IMR-90 (cell line): ENCODE measurements around the gene SBF1. TPM values are rescaled to one million over a fixed set of nuclear protein-coding genes. Genes with fewer than 3 reads are reported as not detected.

ENCODE experiments used
- ATAC-seq: fragments of 200-7000 bp; cut with Tn5 transposase; 2 replicates; pipeline ENCODE4 v1.9.1; 2020; ENCODE audit warnings: low read depth, mild to moderate bottlenecking, moderate library complexity
- BruUV-seq: library from RNA; stranded (reverse); fragments of 400-500 nt; replicated peaks from 2 replicates; lab custom pipeline; 2021; lab: Mats Ljungman, UMichigan
- CTCF ChIA-PET: fragments of 300-600 bp; formaldehyde crosslinking; extraction: SDS; loops from one replicate; lab custom pipeline; 2021; ENCODE audit warnings: antibody characterized with exemption; lab: Yijun Ruan, JAX
- POLR2A ChIA-PET: fragments of 300-600 bp; sonication (Branson Sonifier 250); formaldehyde crosslinking; loops from one replicate; lab custom pipeline; 2022; ENCODE audit warnings: antibody characterized with exemption; ENCODE audit not compliant: unreplicated experiment; lab: Charles Lee
- DNase-seq: peaks from one replicate; pipeline ENCODE4 v3.0.0; 2013
- H2AFZ ChIP-seq: replicated peaks from 2 replicates; pipeline ENCODE3; 2013; ENCODE audit warnings: low read length, mild to moderate bottlenecking; ENCODE audit not compliant: poor library complexity
- H2AK5ac ChIP-seq: 2 replicates; pipeline ENCODE4 v1.6.1; 2013; ENCODE audit warnings: low read depth, low read length, inconsistent platforms
- H2AK9ac ChIP-seq: replicated peaks from 2 replicates; pipeline ENCODE3; 2013; ENCODE audit warnings: mild to moderate bottlenecking, low read depth, low read length, moderate library complexity; ENCODE audit not compliant: poor library complexity
- H2BK120ac ChIP-seq: 2 replicates; pipeline ENCODE4 v1.6.1; 2013; ENCODE audit warnings: low read depth, low read length, inconsistent platforms
- H2BK15ac ChIP-seq: 3 replicates; pipeline ENCODE4 v1.6.1; 2013; ENCODE audit warnings: low read depth, low read length, inconsistent platforms
- H2BK20ac ChIP-seq: 2 replicates; pipeline ENCODE4 v1.6.1; 2013; ENCODE audit warnings: low read depth, mild to moderate bottlenecking, inconsistent platforms, low read length, moderate library complexity
- H2BK5ac ChIP-seq: 2 replicates; pipeline ENCODE4 v1.6.1; 2013; ENCODE audit warnings: mild to moderate bottlenecking, low read depth, low read length, inconsistent platforms; ENCODE audit not compliant: poor library complexity, severe bottlenecking
- H3K14ac ChIP-seq: replicated peaks from 2 replicates; pipeline ENCODE4 v1.6.1; 2013; ENCODE audit warnings: low read depth, low read length, inconsistent platforms
- H3K18ac ChIP-seq: 2 replicates; pipeline ENCODE4 v1.6.1; 2013; ENCODE audit warnings: low read depth, low read length, control low read depth
- H3K23ac ChIP-seq: 2 replicates; pipeline ENCODE4 v1.6.1; 2013; ENCODE audit warnings: low read depth, low read length, inconsistent platforms
- H3K27ac ChIP-seq: 2 replicates; pipeline ENCODE4 v1.5.1; 2013; ENCODE audit warnings: mild to moderate bottlenecking, control low read depth, low read length; ENCODE audit not compliant: insufficient read depth
- H3K27me3 ChIP-seq: 2 replicates; pipeline ENCODE4 v1.6.1; 2013; ENCODE audit warnings: low read length; ENCODE audit not compliant: control insufficient read depth, insufficient read depth
- H3K36me3 ChIP-seq: 2 replicates; pipeline ENCODE4 v1.6.1; 2013; ENCODE audit warnings: low read length, mixed read lengths; ENCODE audit not compliant: control insufficient read depth, insufficient read depth
- H3K4ac ChIP-seq: 2 replicates; pipeline ENCODE4 v1.6.1; 2013; ENCODE audit warnings: low read depth, low read length, inconsistent platforms
- H3K4me1 ChIP-seq: 2 replicates; pipeline ENCODE4 v1.6.1; 2013; ENCODE audit warnings: low read length, mixed read lengths; ENCODE audit not compliant: control insufficient read depth, insufficient read depth
- H3K4me2 ChIP-seq: 2 replicates; pipeline ENCODE4 v1.6.1; 2013; ENCODE audit warnings: low read depth, mild to moderate bottlenecking, control low read depth, low read length, moderate library complexity
- H3K4me3 ChIP-seq: 2 replicates; pipeline ENCODE4 v1.5.1; 2013; ENCODE audit warnings: low read depth, mild to moderate bottlenecking, control low read depth, low read length, moderate library complexity; ENCODE audit not compliant: insufficient read depth
- H3K56ac ChIP-seq: 2 replicates; pipeline ENCODE4 v1.6.1; 2013; ENCODE audit warnings: low read length, inconsistent platforms; ENCODE audit not compliant: insufficient read depth; ENCODE audit errors: extremely low read depth
- H3K79me1 ChIP-seq, 2 experiments: 2 replicates each; pipeline ENCODE4 v1.6.1; 2013; ENCODE audit warnings: low read length in 2 of 2, inconsistent platforms in 1 of 2, low read depth in 1 of 2
- H3K9ac ChIP-seq: 2 replicates; pipeline ENCODE4 v1.6.1; 2013; ENCODE audit warnings: low read depth, low read length, control low read depth
- H3K9me1 ChIP-seq: 2 replicates; pipeline ENCODE4 v1.6.1; 2013; ENCODE audit warnings: low read length, inconsistent platforms; ENCODE audit not compliant: insufficient read depth
- H3K9me3 ChIP-seq: 2 replicates; pipeline ENCODE4 v1.6.1; 2013; ENCODE audit warnings: low read length; ENCODE audit not compliant: control insufficient read depth, insufficient read depth
- H4K20me1 ChIP-seq: 2 replicates; pipeline ENCODE4 v1.6.1; 2013; ENCODE audit warnings: low read length, inconsistent platforms; ENCODE audit not compliant: insufficient read depth
- H4K5ac ChIP-seq: 2 replicates; pipeline ENCODE4 v1.6.1; 2013; ENCODE audit warnings: mild to moderate bottlenecking, low read depth, low read length, control low read depth
- H4K8ac ChIP-seq, 2 experiments: 2 replicates each; pipeline ENCODE4 v1.6.1; 2013; ENCODE audit warnings: low read depth in 2 of 2, low read length in 2 of 2, control low read depth in 1 of 2, inconsistent platforms in 1 of 2
- H4K91ac ChIP-seq: 2 replicates; pipeline ENCODE4 v1.6.1; 2013; ENCODE audit warnings: low read depth, low read length, inconsistent platforms; ENCODE audit not compliant: insufficient read depth
- CEBPB ChIP-seq: IDR thresholded peaks from 2 replicates; pipeline ENCODE4 v1.6.1; 2012; ENCODE audit warnings: low read depth, low read length, improper control_type of control experiment
- ELK1 ChIP-seq: fragments of 150-350 bp; IDR thresholded peaks from 2 replicates; pipeline ENCODE4 v1.6.1; 2016; ENCODE audit warnings: low read depth, mild to moderate bottlenecking, low read length, moderate library complexity, borderline replicate concordance
- FOS ChIP-seq: fragments of 150-350 bp; IDR thresholded peaks from 2 replicates; pipeline ENCODE4 v1.6.1; 2016; ENCODE audit warnings: low read depth, low read length
- MAFK ChIP-seq: IDR thresholded peaks from 2 replicates; pipeline ENCODE4 v1.6.1; 2012; ENCODE audit warnings: low read depth, low read length, improper control_type of control experiment
- WGBS, 2 experiments: methylation state at CpG; one replicate each; pipeline versions ENCODE4 v1.1.5 to v1.1.7; 2013; ENCODE audit warnings: missing lambda C conversion rate in 2 of 2; ENCODE audit not compliant: insufficient read length in 1 of 2; ENCODE audit errors: extremely low coverage in 2 of 2; 5-methylcytosine and 5-hydroxymethylcytosine counted together
- dilution Hi-C: fragments of 300-500 bp; cut with HindIII; formaldehyde crosslinking; loops from one replicate; pipeline ENCODE4 v1.14.3; 2018; ENCODE audit warnings: low sequenced_read_pairs; ENCODE audit not compliant: unreplicated experiment
- in situ Hi-C: fragments of 300-500 bp; cut with MboI; formaldehyde crosslinking; loops from 3 replicates; pipeline ENCODE4 v1.14.3; 2019; ENCODE audit warnings: low sequenced_read_pairs, inconsistent platforms, mixed read lengths
- intact Hi-C: fragments of 100-400 bp; cut with micrococcal nuclease; formaldehyde crosslinking; loops from 2 replicates; pipeline ENCODE4 v1.10.0; 2022
- polyA plus RNA-seq, 3 experiments: library from polyadenylated mRNA; depleted of rRNA; stranded (reverse); fragments of >200 nt; gene quantifications; 2 replicates each; pipeline ENCODE4 v1.2.3, GENCODE V29; 2012; ENCODE audit warnings: low replicate concordance in 1 of 3
- total RNA-seq: library from RNA; depleted of rRNA; stranded (reverse); fragments of >200 nt; gene quantifications from 2 replicates; pipeline ENCODE4 v1.2.3, GENCODE V29; 2012

The SBF1 gene
- total and polyA plus RNA-seq, 2 of the 4 experiments (the other 2 are of a cell fraction) = 21.5 to 33.2 TPM

- no peak overlapping the region for H3K56ac ChIP-seq
- no peak overlapping the region for H3K27ac ChIP-seq
- H3K4me1 ChIP-seq = peaks cover 25% of the 10 kb centered on the region
- no peaks in the 10 kb centered on the region for H3K27me3 ChIP-seq
- dilution Hi-C loops (no loop called here), intact Hi-C loops (no loop called here), in situ Hi-C loops (no loop called here)
- H4K20me1 ChIP-seq = peaks cover 67% of the 10 kb centered on the region
- no peak for TF ChIP-seq MAFK
- TF ChIP-seq FOS = no peak
- TF ChIP-seq ELK1 = no peak
- TF ChIP-seq CEBPB = no peak
- no peak overlapping the region for H3K9ac ChIP-seq
- H3K4ac ChIP-seq = no peak overlapping the region
- H2AK9ac ChIP-seq = no peak overlapping the region
- H3K4me2 ChIP-seq = no peak overlapping the region
- H4K91ac ChIP-seq = no peak overlapping the region
- peaks cover 20% of the 10 kb centered on the region for H3K9me1 ChIP-seq
- DNase-seq (no peak), ATAC-seq (no peak)
- no peaks in the 10 kb centered on the region for H3K9me3 ChIP-seq
- peak overlapping the region; percentile 8; the same call in 1 of the 2 replicates for H3K23ac ChIP-seq
- H2BK120ac ChIP-seq = no peak overlapping the region
- H3K79me1 ChIP-seq = peaks cover 24 to 75% of the 10 kb centered on the region in 2 experiments; a peak in 3 of 4 replicates
- no peak overlapping the region for H2BK15ac ChIP-seq
- H3K18ac ChIP-seq = no peak overlapping the region
- H3K4me3 ChIP-seq = no peak overlapping the region
- H3K14ac ChIP-seq = no peak overlapping the region; the same call in 1 of the 2 replicates
- WGBS, 2 experiments = no CpG with 5 or more reads among the region's 6 CpGs
- peak overlapping the region; percentile 30 for H2AFZ ChIP-seq
- no peak overlapping the region for H2BK5ac ChIP-seq
- ChIA-PET CTCF (no interaction called here), POLR2A (no interaction called here)
- no peak overlapping the region for H4K5ac ChIP-seq
- peaks cover 26% of the 10 kb centered on the region for H3K36me3 ChIP-seq
- no peak overlapping the region for H2AK5ac ChIP-seq
- BruUV-seq = no TSS peak
- no peak overlapping the region for H4K8ac ChIP-seq
- H2BK20ac ChIP-seq = no peak overlapping the region
These were observed 4.3 kb downstream of the SBF1 start for GRCh38 chr22:50470491-50470890.
